OCI-LY1 (cell line): ENCODE measurements around the gene C3.

ENCODE experiments used
- H2AFZ ChIP-seq: fragments of 200-600 bp; sonication (generic), shearing (Covaris generic); 2 replicates; pipeline ENCODE4 v1.6.0; 2014; ENCODE audit warnings: antibody characterized with exemption, mild to moderate bottlenecking, low read length
- H3F3A ChIP-seq: fragments of 200-600 bp; sonication (generic), shearing (Covaris generic); 2 replicates; pipeline ENCODE4 v1.6.0; 2014; ENCODE audit warnings: mild to moderate bottlenecking, antibody characterized with exemption, low read length, moderate library complexity; ENCODE audit not compliant: insufficient read depth
- H3K27ac ChIP-seq: fragments of 200-600 bp; sonication (generic); 2 replicates; pipeline ENCODE4 v1.5.1; 2014; ENCODE audit warnings: low read length, mixed run types, mild to moderate bottlenecking, low read depth; ENCODE audit not compliant: poor library complexity, severe bottlenecking
- H3K27me3 ChIP-seq: fragments of 200-600 bp; sonication (generic); 2 replicates; pipeline ENCODE4 v1.6.0; 2014; ENCODE audit warnings: antibody characterized with exemption, mild to moderate bottlenecking, low read length, moderate library complexity; ENCODE audit not compliant: insufficient read depth
- H3K36me3 ChIP-seq: fragments of 200-600 bp; sonication (generic); 2 replicates; pipeline ENCODE4 v1.6.1; 2014; ENCODE audit warnings: mild to moderate bottlenecking, antibody characterized with exemption, low read length, moderate library complexity, mixed read lengths; ENCODE audit not compliant: insufficient read depth
- H3K4me1 ChIP-seq: fragments of 200-600 bp; sonication (generic); 2 replicates; pipeline ENCODE4 v1.5.1; 2014; ENCODE audit warnings: mild to moderate bottlenecking, low read length, moderate library complexity; ENCODE audit not compliant: insufficient read depth, severe bottlenecking
- H3K4me2 ChIP-seq: fragments of 200-600 bp; sonication (generic), shearing (Covaris generic); 2 replicates; pipeline ENCODE4 v1.6.1; 2014; ENCODE audit warnings: low read length
- H3K4me3 ChIP-seq: fragments of 200-600 bp; sonication (generic); 2 replicates; pipeline ENCODE4 v1.5.1; 2014; ENCODE audit warnings: low read length, low read depth, mild to moderate bottlenecking, mixed read lengths; ENCODE audit not compliant: poor library complexity, severe bottlenecking
- H3K79me2 ChIP-seq: fragments of 200-600 bp; shearing (Covaris generic); 2 replicates; pipeline ENCODE4 v1.6.1; 2016; ENCODE audit warnings: mixed run types, low read length, mixed read lengths; ENCODE audit not compliant: insufficient read depth
- H3K9ac ChIP-seq: fragments of 200-600 bp; sonication (generic), shearing (Covaris generic); 2 replicates; pipeline ENCODE4 v1.6.1; 2014; ENCODE audit warnings: mild to moderate bottlenecking, low read length, mixed read lengths
- H3K9me2 ChIP-seq: fragments of 200-600 bp; sonication (generic), shearing (Covaris generic); 2 replicates; pipeline ENCODE4 v1.6.1; 2014; ENCODE audit warnings: low read depth, mild to moderate bottlenecking, low read length, mixed read lengths
- H3K9me3 ChIP-seq: fragments of 200-600 bp; shearing (Covaris generic); 2 replicates; pipeline ENCODE4 v1.6.1; 2014; ENCODE audit warnings: low read length, mixed read lengths
- H4K20me1 ChIP-seq: fragments of 200-600 bp; sonication (generic), shearing (Covaris generic); 2 replicates; pipeline ENCODE4 v1.6.0; 2016; ENCODE audit warnings: mild to moderate bottlenecking, low read length; ENCODE audit not compliant: insufficient read depth
- CTCF ChIP-seq: fragments of 200-600 bp; sonication (generic), shearing (Covaris generic); IDR thresholded peaks from 2 replicates; pipeline ENCODE4 v1.5.1; 2017; ENCODE audit warnings: mild to moderate bottlenecking, antibody characterized with exemption, low read length, moderate library complexity, mixed read lengths
- EZH2 ChIP-seq: fragments of 200-600 bp; sonication (generic), shearing (Covaris generic); IDR thresholded peaks from 2 replicates; pipeline ENCODE4 v1.8.0; 2017; ENCODE audit warnings: borderline replicate concordance, mixed run types, mild to moderate bottlenecking, antibody characterized with exemption, low read length, moderate library complexity, mixed read lengths

The C3 gene

GRCh38 chr19:6683971-6684370 is 36.5 kb downstream of the C3 start:
- peaks cover 9% of the 10 kb centered on the region; the same call in 1 of the 2 replicates for H3K27me3 ChIP-seq
- no peaks in the 10 kb centered on the region for H3K4me1 ChIP-seq
- no peak overlapping the region for H3K9ac ChIP-seq
- H3K36me3 ChIP-seq = no peaks in the 10 kb centered on the region
- no peak overlapping the region for H3K4me3 ChIP-seq
- H3K4me2 ChIP-seq = no peak overlapping the region
- no peaks in the 10 kb centered on the region for H3K9me2 ChIP-seq
- no peaks in the 10 kb centered on the region for H4K20me1 ChIP-seq
- no peaks in the 10 kb centered on the region for H3F3A ChIP-seq
- no peaks in the 10 kb centered on the region for H3K79me2 ChIP-seq
- no peak overlapping the region for H3K27ac ChIP-seq
- no peaks in the 10 kb centered on the region for H3K9me3 ChIP-seq
- TF ChIP-seq CTCF (no peak), EZH2 (no peak)
- H2AFZ ChIP-seq = no peak overlapping the region

GRCh38 chr19:6682607-6683128 is 37.8 kb downstream of the C3 start:
- no peaks in the 10 kb centered on the region for H3K9me2 ChIP-seq
- H3K79me2 ChIP-seq = no peaks in the 10 kb centered on the region
- H4K20me1 ChIP-seq = no peaks in the 10 kb centered on the region
- H3K9ac ChIP-seq = no peak overlapping the region
- H2AFZ ChIP-seq = no peak overlapping the region
- H3F3A ChIP-seq = no peaks in the 10 kb centered on the region
- no peaks in the 10 kb centered on the region for H3K36me3 ChIP-seq
- no peak for TF ChIP-seq CTCF
- TF ChIP-seq EZH2 = no peak
- no peak overlapping the region for H3K4me3 ChIP-seq
- peaks cover 9% of the 10 kb centered on the region; the same call in 1 of the 2 replicates for H3K27me3 ChIP-seq
- no peak overlapping the region for H3K4me2 ChIP-seq
- H3K4me1 ChIP-seq = no peaks in the 10 kb centered on the region
- H3K9me3 ChIP-seq = no peaks in the 10 kb centered on the region
- no peak overlapping the region for H3K27ac ChIP-seq

- Histone ChIP-seq H3K4me1 (peaks cover under 1% of the 10 kb centered on the region), H3K4me2 (no peak overlapping the region), H4K20me1 (no peaks in the 10 kb centered on the region), H3K27ac (no peak overlapping the region), H3K9ac (no peak overlapping the region), H3K9me2 (no peaks in the 10 kb centered on the region), H3K36me3 (no peaks in the 10 kb centered on the region), H3K9me3 (no peaks in the 10 kb centered on the region), H3K27me3 (peaks cover 8% of the 10 kb centered on the region; the same call in 1 of the 2 replicates), H2AFZ (no peak overlapping the region), H3F3A (no peaks in the 10 kb centered on the region), H3K4me3 (no peak overlapping the region), H3K79me2 (no peaks in the 10 kb centered on the region)
- TF ChIP-seq EZH2 = no peak
- TF ChIP-seq CTCF = no peak
Measured at GRCh38 chr19:6680141-6680540, 40.3 kb downstream of the C3 start.
